Suprapubic skin (tissue), 3 donors: ENCODE measurements around the gene FANCE.

ENCODE experiments used
- EP300 ChIP-seq: sonication (generic); formaldehyde crosslinking; IDR thresholded peaks from one replicate; pipeline ENCODE4 v1.6.1; 2017; ENCODE audit warnings: antibody characterized with exemption
- POLR2A ChIP-seq, 2 donors: fragments of 450-650 bp; IDR thresholded peaks; one replicate each; pipeline ENCODE4 v1.6.1; 2017; ENCODE audit warnings: antibody characterized with exemption in 2 of 2, mild to moderate bottlenecking in 2 of 2, moderate library complexity in 2 of 2
- TF ChIP-seq, protein P1 (sequence below), 2 donors: fragments of 200-600 bp in 1 of 2; fragments of 450-650 bp in 1 of 2; sonication (generic) in 1 of 2; IDR thresholded peaks; one replicate each; pipeline ENCODE4 v1.5.1; 2016 to 2019; ENCODE audit warnings: antibody characterized with exemption in 2 of 2, mild to moderate bottlenecking in 1 of 2, moderate library complexity in 1 of 2

DNA sequence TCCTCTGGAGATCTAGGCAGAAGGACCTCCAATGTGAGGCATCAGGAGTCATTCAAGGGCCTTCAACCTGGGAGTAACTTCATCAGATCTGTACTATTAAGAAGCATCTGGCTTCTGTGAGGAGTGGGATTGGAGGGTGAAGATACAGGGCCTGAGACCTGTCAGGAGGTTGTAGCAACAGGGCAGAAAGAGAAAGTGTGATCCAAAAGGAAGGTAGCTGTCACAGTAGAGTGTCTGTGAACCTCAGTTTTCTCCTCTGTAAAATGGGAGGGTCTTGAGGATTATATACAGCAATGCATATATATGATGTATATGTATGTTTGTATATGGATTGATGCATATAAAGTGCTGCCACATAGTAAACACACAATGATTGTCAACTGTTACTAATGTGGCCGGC, 13.5 kb downstream of the FANCE start:
- TF ChIP-seq EP300 (no peak), POLR2A (IDR thresholded peaks at IDR 0.05) (no peak)
- TF ChIP-seq, protein P1, sequence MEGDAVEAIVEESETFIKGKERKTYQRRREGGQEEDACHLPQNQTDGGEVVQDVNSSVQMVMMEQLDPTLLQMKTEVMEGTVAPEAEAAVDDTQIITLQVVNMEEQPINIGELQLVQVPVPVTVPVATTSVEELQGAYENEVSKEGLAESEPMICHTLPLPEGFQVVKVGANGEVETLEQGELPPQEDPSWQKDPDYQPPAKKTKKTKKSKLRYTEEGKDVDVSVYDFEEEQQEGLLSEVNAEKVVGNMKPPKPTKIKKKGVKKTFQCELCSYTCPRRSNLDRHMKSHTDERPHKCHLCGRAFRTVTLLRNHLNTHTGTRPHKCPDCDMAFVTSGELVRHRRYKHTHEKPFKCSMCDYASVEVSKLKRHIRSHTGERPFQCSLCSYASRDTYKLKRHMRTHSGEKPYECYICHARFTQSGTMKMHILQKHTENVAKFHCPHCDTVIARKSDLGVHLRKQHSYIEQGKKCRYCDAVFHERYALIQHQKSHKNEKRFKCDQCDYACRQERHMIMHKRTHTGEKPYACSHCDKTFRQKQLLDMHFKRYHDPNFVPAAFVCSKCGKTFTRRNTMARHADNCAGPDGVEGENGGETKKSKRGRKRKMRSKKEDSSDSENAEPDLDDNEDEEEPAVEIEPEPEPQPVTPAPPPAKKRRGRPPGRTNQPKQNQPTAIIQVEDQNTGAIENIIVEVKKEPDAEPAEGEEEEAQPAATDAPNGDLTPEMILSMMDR (IDR thresholded peaks at IDR 0.05), result no peak
